GM13976 (cell line): Measurements from ENCODE around the gene PTPRJ.
"Not testable (repeated sequence)": the region's sequence is repeated elsewhere in the genome, so short reads cannot be mapped to it uniquely, and the experiment has no call there.

Experiments used
- DNase-seq: peaks from one replicate; pipeline ENCODE4 v3.0.0; 2012; ENCODE audit warnings: low spot score
- CTCF ChIP-seq: IDR thresholded peaks from 2 replicates; pipeline ENCODE4 v1.5.1; 2012; ENCODE audit warnings: borderline replicate concordance, mild to moderate bottlenecking; ENCODE audit not compliant: insufficient read depth; ENCODE audit errors: extremely low read depth, missing control alignments, control extremely low read depth
- in situ Hi-C: fragments of 300-500 bp; cut with MboI; formaldehyde crosslinking; loops from one replicate; pipeline ENCODE4 v1.12.0; 2022; ENCODE audit warnings: low sequenced_read_pairs, mixed read lengths, inconsistent platforms; ENCODE audit not compliant: unreplicated experiment

PTPRJ gene

GRCh38 chr11:48180627-48181026, 200.3 kb downstream of the PTPRJ start:
- no peak for TF ChIP-seq CTCF
- no peak for DNase-seq
- in situ Hi-C loops, result no loop called here

GRCh38 chr11:48182860-48183526, 202.6 kb downstream of the PTPRJ start:
- DNase-seq, result no peak
- in situ Hi-C loops, result no loop called here
- no peak for TF ChIP-seq CTCF

- no peak for DNase-seq
- TF ChIP-seq CTCF, result no peak
- in situ Hi-C loops, result no loop called here
Measured at GRCh38 chr11:48184452-48184851, 204.1 kb downstream of the PTPRJ start.

- in situ Hi-C loops, DNase-seq: not testable (repeated sequence)
Measured at GRCh38 chr11:48190906-48191654, 210.7 kb downstream of the PTPRJ start.

- TF ChIP-seq CTCF, result no peak
- DNase-seq, result no peak
- in situ Hi-C loops, result no loop called here
Measured at GRCh38 chr11:48193876-48194275, 213.5 kb downstream of the PTPRJ start.

- no peak for TF ChIP-seq CTCF
- in situ Hi-C loops, result no loop called here
- DNase-seq, result no peak
Measured at GRCh38 chr11:48207881-48208280, 227.5 kb downstream of the PTPRJ start.

GRCh38 chr11:48210052-48210451, 229.7 kb downstream of the PTPRJ start:
- TF ChIP-seq CTCF, result no peak
- no peak for DNase-seq
- in situ Hi-C loops, result no loop called here
